Fibroblast of pulmonary artery (primary cell): ENCODE measurements around the gene ARMH1.

ENCODE experiments used
- DNase-seq: peaks from one replicate; pipeline ENCODE4 v3.0.0-alpha.2; 2010; ENCODE audit warnings: low read depth
- H3K4me3 ChIP-seq: replicated peaks from 2 replicates; pipeline ENCODE4 v1.5.1; 2011; ENCODE audit warnings: low read depth, mild to moderate bottlenecking, control low read depth, low read length, moderate library complexity
- CTCF ChIP-seq: IDR thresholded peaks from 2 replicates; pipeline ENCODE4 v1.5.1; 2011; ENCODE audit warnings: mild to moderate bottlenecking, control low read depth, low read length, inconsistent platforms; ENCODE audit errors: missing control alignments

Gene ARMH1

GRCh38 chr1:44645476-44646244, 28.9 kb upstream of the ARMH1 start:
- DNase-seq = no peak
- TF ChIP-seq CTCF = no peak
- H3K4me3 ChIP-seq = no peak overlapping the region

GRCh38 chr1:44646261-44647110, 28.0 kb upstream of the ARMH1 start:
- no peak for TF ChIP-seq CTCF
- H3K4me3 ChIP-seq = no peak overlapping the region
- DNase-seq = peak; percentile 46

- no peak for DNase-seq
- no peak overlapping the region for H3K4me3 ChIP-seq
- no peak for TF ChIP-seq CTCF
These were observed 26.6 kb upstream of the ARMH1 start for GRCh38 chr1:44647896-44648295.

- no peak for TF ChIP-seq CTCF
- no peak overlapping the region for H3K4me3 ChIP-seq
- DNase-seq = no peak
These were observed 25.8 kb upstream of the ARMH1 start for GRCh38 chr1:44648529-44649250.

- no peak for TF ChIP-seq CTCF
- no peak overlapping the region for H3K4me3 ChIP-seq
- DNase-seq = no peak
These were observed 24.7 kb upstream of the ARMH1 start for GRCh38 chr1:44649788-44650158.

GRCh38 chr1:44650159-44650831, 24.2 kb upstream of the ARMH1 start:
- DNase-seq = no peak
- TF ChIP-seq CTCF = no peak
- no peak overlapping the region for H3K4me3 ChIP-seq
